HepG2 (cell line): ENCODE measurements around the gene TPX2. TPM values are rescaled to one million over a fixed set of nuclear protein-coding genes. Genes with fewer than 3 reads are reported as not detected.
"Not testable (repeated sequence)": the region's sequence is repeated elsewhere in the genome, so short reads cannot be mapped to it uniquely, and the experiment has no call there.

Experiments used
- ATAC-seq: fragments of 200-7000 bp; cut with Tn5 transposase; 3 replicates; pipeline ENCODE4 v1.9.1; 2020; ENCODE audit warnings: mild to moderate bottlenecking, moderate library complexity
- BruUV-seq: library from RNA; stranded (reverse); fragments of 400-500 nt; replicated peaks from 2 replicates; lab custom pipeline; 2021; lab: Mats Ljungman, UMichigan
- CTCF ChIA-PET: fragments of 300-600 bp; formaldehyde crosslinking; extraction: SDS; loops from one replicate; lab custom pipeline; 2021; ENCODE audit warnings: low total read pairs, inconsistent platforms, low intra/inter-chr PET ratio; lab: Yijun Ruan, JAX
- POLR2A ChIA-PET: fragments of 350-600 bp; sonication (Branson Sonifier 250); formaldehyde crosslinking; loops from one replicate; lab custom pipeline; 2020; ENCODE audit warnings: antibody characterized with exemption, inconsistent platforms; lab: Yijun Ruan, JAX
- DNase-seq: peaks from one replicate; pipeline ENCODE4 v3.0.0-alpha.2; 2015; ENCODE audit warnings: low spot score
- FAIRE-seq: peaks from 3 replicates; lab custom pipeline; 2011; peaks lifted over from hg19 to GRCh38; lab: Jason Lieb, UNC
- H2AFZ ChIP-seq: one replicate; pipeline ENCODE4 v1.6.1; 2011; ENCODE audit warnings: low read length, inconsistent platforms
- H3K27ac ChIP-seq: fragments of 300-600 bp; 3 replicates; pipeline ENCODE4 v1.8.0; 2011; ENCODE audit warnings: mixed run types, mild to moderate bottlenecking, mixed read lengths, low read length, inconsistent platforms; ENCODE audit not compliant: insufficient read depth; ENCODE audit errors: extremely low read length
- H3K27me3 ChIP-seq, 2 experiments: fragments of 200-600 bp in 1 of 2; 2 replicates in 1 of 2; 3 replicates in 1 of 2; pipeline versions ENCODE4 v1.6.0 to v1.8.0; 2011; ENCODE audit warnings: low read length in 2 of 2, mild to moderate bottlenecking in 2 of 2, moderate library complexity in 2 of 2, inconsistent platforms in 1 of 2; ENCODE audit not compliant: insufficient read depth in 2 of 2, control insufficient read depth in 1 of 2
- H3K36me3 ChIP-seq, 2 experiments: fragments of 200-600 bp in 1 of 2; replicated peaks in 1 of 2; 2 replicates in 1 of 2; 3 replicates in 1 of 2; pipeline versions ENCODE4 v1.5.1 to v1.8.0; 2011; ENCODE audit warnings: low read length in 2 of 2, inconsistent platforms in 1 of 2; ENCODE audit not compliant: insufficient read depth in 2 of 2, control insufficient read depth in 1 of 2
- H3K4me1 ChIP-seq: 2 replicates; pipeline ENCODE4 v1.5.1; 2012; ENCODE audit warnings: low read length, inconsistent platforms; ENCODE audit not compliant: insufficient read depth
- H3K4me2 ChIP-seq: 2 replicates; pipeline ENCODE4 v1.6.0; 2011; ENCODE audit warnings: low read depth, low read length, inconsistent platforms
- H3K4me3 ChIP-seq, 3 experiments: fragments of 200-600 bp in 1 of 3; sonication (generic), shearing (Covaris generic) in 1 of 3; replicated peaks in 1 of 3; 2 replicates each; pipeline ENCODE4 v1.5.1; 2011 to 2016; ENCODE audit warnings: low read length in 3 of 3, inconsistent platforms in 2 of 3, low read depth in 2 of 3, mild to moderate bottlenecking in 2 of 3, control low read depth in 1 of 3, mixed read lengths in 1 of 3; ENCODE audit not compliant: insufficient read depth in 1 of 3
- H3K79me2 ChIP-seq: one replicate; pipeline ENCODE4 v1.6.1; 2011; ENCODE audit warnings: low read length, inconsistent platforms; ENCODE audit not compliant: insufficient read depth
- H3K9ac ChIP-seq: 2 replicates; pipeline ENCODE4 v1.6.0; 2011; ENCODE audit warnings: mild to moderate bottlenecking, low read depth, low read length, inconsistent platforms; ENCODE audit not compliant: insufficient read depth
- H3K9me3 ChIP-seq: 2 replicates; pipeline ENCODE4 v1.5.1; 2012; ENCODE audit warnings: mild to moderate bottlenecking, low read length
- H4K20me1 ChIP-seq: 2 replicates; pipeline ENCODE4 v1.6.0; 2011; ENCODE audit warnings: inconsistent platforms, mild to moderate bottlenecking, low read length, moderate library complexity; ENCODE audit not compliant: insufficient read depth
- ATAD3A ChIP-seq: sonication (generic); formaldehyde crosslinking; IDR thresholded peaks from 2 replicates; pipeline ENCODE4 v1.4.0; 2020; ENCODE audit warnings: missing genetic modification reagents
- NFIC ChIP-seq: IDR thresholded peaks from 2 replicates; pipeline ENCODE4 v1.6.1; 2012; ENCODE audit warnings: mild to moderate bottlenecking, low read length, inconsistent platforms
- ZNF101 ChIP-seq: sonication (generic); formaldehyde crosslinking; IDR thresholded peaks from 2 replicates; pipeline ENCODE4 v1.4.0; 2020; ENCODE audit warnings: mild to moderate bottlenecking, low read depth, missing genetic modification reagents, borderline replicate concordance
- ZNF780A ChIP-seq: sonication (generic); formaldehyde crosslinking; IDR thresholded peaks from 2 replicates; pipeline ENCODE4 v1.8.0; 2022; ENCODE audit warnings: mild to moderate bottlenecking, missing genetic modification reagents, moderate library complexity
- WGBS: methylation state at CpG from one replicate; pipeline ENCODE4 v1.1.6; 2017; ENCODE audit warnings: low lambda C conversion rate; 5-methylcytosine and 5-hydroxymethylcytosine counted together
- in situ Hi-C: cut with HindIII; loops from 2 replicates; pipeline ENCODE4 v1.10.0; 2017; ENCODE audit warnings: low pct_unique_long_range_greater_than_20kb; ENCODE audit not compliant: extremely low pct_ligation_motif_present
- intact Hi-C: fragments of 100-400 bp; cut with micrococcal nuclease; formaldehyde crosslinking; loops from one replicate; pipeline ENCODE4 v1.10.0; 2022; ENCODE audit not compliant: unreplicated experiment
- polyA plus RNA-seq, 8 experiments: library from polyadenylated mRNA; depleted of rRNA in 3 of 8; stranded (reverse) in 7 of 8; unstranded in 1 of 8; fragments of >200 nt; fragmentation: Illumina TruSeq in 4 of 8; extraction: Trizol in 4 of 8; gene quantifications; 2 replicates each; pipeline versions ENCODE4 v1.2.1 to v1.2.3, GENCODE V29; 2011 to 2016; ENCODE audit warnings: low read depth in 4 of 8, missing spikeins in 1 of 8, mixed read lengths in 1 of 8; ENCODE audit not compliant: insufficient read depth in 1 of 8
- total RNA-seq, 5 experiments: library from RNA; depleted of rRNA; stranded (reverse); fragments of >200 nt; fragmentation: Illumina TruSeq; extraction: Trizol; gene quantifications; 2 replicates each; pipeline ENCODE4 v1.2.3, GENCODE V29; 2016; ENCODE audit warnings: low read depth in 1 of 5
- TF ChIP-seq, protein P1 (sequence below): IDR thresholded peaks from 2 replicates; pipeline ENCODE4 v1.6.1; 2018; ENCODE audit warnings: missing genetic modification reagents
- TF ChIP-seq, protein P2 (sequence below): sonication (generic); formaldehyde crosslinking; IDR thresholded peaks from 2 replicates; pipeline ENCODE4 v1.4.0; 2020; ENCODE audit warnings: missing genetic modification reagents, mild to moderate bottlenecking, borderline replicate concordance

Gene TPX2
- total and polyA plus RNA-seq, 2 of the 13 experiments (the other 11 are each of a cell fraction or from before 2014, with no cell fraction given) = 34.3 to 124 TPM

- TF ChIP-seq, protein P1, sequence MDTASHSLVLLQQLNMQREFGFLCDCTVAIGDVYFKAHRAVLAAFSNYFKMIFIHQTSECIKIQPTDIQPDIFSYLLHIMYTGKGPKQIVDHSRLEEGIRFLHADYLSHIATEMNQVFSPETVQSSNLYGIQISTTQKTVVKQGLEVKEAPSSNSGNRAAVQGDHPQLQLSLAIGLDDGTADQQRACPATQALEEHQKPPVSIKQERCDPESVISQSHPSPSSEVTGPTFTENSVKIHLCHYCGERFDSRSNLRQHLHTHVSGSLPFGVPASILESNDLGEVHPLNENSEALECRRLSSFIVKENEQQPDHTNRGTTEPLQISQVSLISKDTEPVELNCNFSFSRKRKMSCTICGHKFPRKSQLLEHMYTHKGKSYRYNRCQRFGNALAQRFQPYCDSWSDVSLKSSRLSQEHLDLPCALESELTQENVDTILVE (CRISPR knock-in tag) = 0 out of 2 replicates have a peak, but pooled peaks have one; percentile 34
- TF ChIP-seq ATAD3A (CRISPR knock-in tag) (no peak), NFIC (no peak), ZNF101 (CRISPR knock-in tag) (no peak), ZNF780A (no peak)
- TF ChIP-seq, all 625 proteins: peak for 18
Observed at GRCh38 chr20:31746068-31746878, 7.2 kb downstream of the TPX2 start (continued).

- CTCF ChIA-PET, H3K4me2 ChIP-seq, intact Hi-C loops, FAIRE-seq, BruUV-seq, H4K20me1 ChIP-seq, DNase-seq, H3K27ac ChIP-seq, H3K27me3 ChIP-seq, H3K9ac ChIP-seq, H2AFZ ChIP-seq, in situ Hi-C loops, H3K9me3 ChIP-seq, H3K4me3 ChIP-seq, ATAC-seq: not testable (repeated sequence)
- WGBS = 96% methylated on average over 14 of the region's 14 CpGs
- Histone ChIP-seq H3K36me3 (peaks cover 8 to 46% of the 10 kb centered on the region in 2 experiments), H3K79me2 (peaks cover 92% of the 10 kb centered on the region), H3K4me1 (peaks cover 40% of the 10 kb centered on the region)
- TF ChIP-seq, protein P2, sequence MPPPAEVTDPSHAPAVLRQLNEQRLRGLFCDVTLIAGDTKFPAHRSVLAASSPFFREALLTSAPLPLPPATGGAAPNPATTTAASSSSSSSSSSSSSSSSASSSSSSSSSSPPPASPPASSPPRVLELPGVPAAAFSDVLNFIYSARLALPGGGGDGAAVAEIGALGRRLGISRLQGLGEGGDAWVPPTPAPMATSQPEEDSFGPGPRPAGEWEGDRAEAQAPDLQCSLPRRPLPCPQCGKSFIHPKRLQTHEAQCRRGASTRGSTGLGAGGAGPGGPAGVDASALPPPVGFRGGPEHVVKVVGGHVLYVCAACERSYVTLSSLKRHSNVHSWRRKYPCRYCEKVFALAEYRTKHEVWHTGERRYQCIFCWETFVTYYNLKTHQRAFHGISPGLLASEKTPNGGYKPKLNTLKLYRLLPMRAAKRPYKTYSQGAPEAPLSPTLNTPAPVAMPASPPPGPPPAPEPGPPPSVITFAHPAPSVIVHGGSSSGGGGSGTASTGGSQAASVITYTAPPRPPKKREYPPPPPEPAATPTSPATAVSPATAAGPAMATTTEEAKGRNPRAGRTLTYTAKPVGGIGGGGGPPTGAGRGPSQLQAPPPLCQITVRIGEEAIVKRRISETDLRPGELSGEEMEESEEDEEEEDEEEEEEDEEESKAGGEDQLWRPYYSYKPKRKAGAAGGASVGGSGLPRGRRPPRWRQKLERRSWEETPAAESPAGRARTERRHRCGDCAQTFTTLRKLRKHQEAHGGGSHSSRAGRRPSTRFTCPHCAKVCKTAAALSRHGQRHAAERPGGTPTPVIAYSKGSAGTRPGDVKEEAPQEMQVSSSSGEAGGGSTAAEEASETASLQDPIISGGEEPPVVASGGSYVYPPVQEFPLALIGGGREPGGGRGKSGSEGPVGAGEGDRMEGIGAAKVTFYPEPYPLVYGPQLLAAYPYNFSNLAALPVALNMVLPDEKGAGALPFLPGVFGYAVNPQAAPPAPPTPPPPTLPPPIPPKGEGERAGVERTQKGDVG = 0 out of 2 replicates have a peak, but pooled peaks have one; percentile 42
- POLR2A ChIA-PET = interaction anchor here (1.5 kb wide), 1 partner anchor 8 kb away, joined by 5 read pairs; the partner anchor contains the start of gene TPX2
Observed at GRCh38 chr20:31747028-31747427, 7.9 kb downstream of the TPX2 start.
